Kidney (tissue), 14 donors: ENCODE results near the gene MAN1A2. TPM values are rescaled to one million over a fixed set of nuclear protein-coding genes. Genes with fewer than 3 reads are reported as not detected.
"Not testable (repeated sequence)": the region's sequence is repeated elsewhere in the genome, so short reads cannot be mapped to it uniquely, and the experiment has no call there.

Experiments
- DNase-seq, 5 donors: peaks; one replicate each; pipeline ENCODE4 v3.0.0-alpha.2; 2013 to 2020
- FAIRE-seq: peaks from 2 replicates; lab custom pipeline; 2012; peaks lifted over from hg19 to GRCh38; lab: Jason Lieb, UNC
- H3K27ac ChIP-seq, 2 donors: one replicate each; pipeline ENCODE4 v1.7.0; 2013; ENCODE audit warnings: low read depth in 2 of 2, low read length in 2 of 2, inconsistent platforms in 1 of 2
- H3K27me3 ChIP-seq: one replicate; pipeline ENCODE4 v1.7.1; 2013; ENCODE audit warnings: low read length, inconsistent platforms; ENCODE audit not compliant: control insufficient read depth, insufficient read depth
- H3K36me3 ChIP-seq, 3 donors: one replicate each; pipeline versions ENCODE4 v1.7.0 to v1.7.1; 2013; ENCODE audit warnings: low read length in 3 of 3, control low read depth in 1 of 3, inconsistent platforms in 1 of 3; ENCODE audit not compliant: insufficient read depth in 3 of 3, control insufficient read depth in 2 of 3
- H3K4me1 ChIP-seq, 3 donors: one replicate each; pipeline versions ENCODE4 v1.7.0 to v1.7.1; 2013; ENCODE audit warnings: low read length in 3 of 3, inconsistent platforms in 1 of 3, low read depth in 1 of 3; ENCODE audit not compliant: control insufficient read depth in 2 of 3, insufficient read depth in 2 of 3
- H3K4me3 ChIP-seq, 3 donors: one replicate each; pipeline versions ENCODE4 v1.7.0 to v1.8.1; 2013; ENCODE audit warnings: low read length in 3 of 3, control low read depth in 1 of 3, inconsistent platforms in 1 of 3
- H3K9ac ChIP-seq, 3 donors: one replicate each; pipeline versions ENCODE4 v1.7.0 to v1.7.1; 2013; ENCODE audit warnings: low read length in 3 of 3, control low read depth in 1 of 3, inconsistent platforms in 1 of 3
- H3K9me3 ChIP-seq, 3 donors: one replicate each; pipeline versions ENCODE4 v1.7.0 to v1.7.1; 2013; ENCODE audit warnings: low read length in 3 of 3, control low read depth in 1 of 3, inconsistent platforms in 1 of 3; ENCODE audit not compliant: control insufficient read depth in 2 of 3, insufficient read depth in 1 of 3
- CTCF ChIP-seq: IDR thresholded peaks from 3 replicates; pipeline ENCODE4 v1.5.1; 2012; ENCODE audit warnings: mild to moderate bottlenecking, moderate library complexity, borderline replicate concordance; ENCODE audit not compliant: insufficient read depth; ENCODE audit errors: extremely low read depth
- intact Hi-C: fragments of 100-400 bp; cut with DNase I; formaldehyde crosslinking; loops from one replicate; pipeline ENCODE4 v1.11.1; 2022
- polyA plus RNA-seq: library from polyadenylated mRNA; stranded (reverse); fragments of 350-450 nt; fragmentation: Illumina TruSeq; extraction: RNeasy Lipid Tissue Mini Kit (QIAGEN cat#74804); gene quantifications from one replicate; pipeline ENCODE4 v1.2.3, GENCODE V29; 2014; ENCODE audit warnings: low read depth, low replicate concordance; ENCODE audit not compliant: insufficient read depth
- total RNA-seq: library from RNA; stranded (reverse); fragmentation: NEBNext Ultra II Directional; extraction: Animal tissue kit (Norgen Biotek cat#: 25700); gene quantifications from one replicate; pipeline ENCODE4 v1.2.1, GENCODE V29; 2021
- donor health status: control.
- donor health status: control.
- donor health status: control.
- donor health status: control.
- donor health status: control.
- donor health status: DM: yes; HTN: yes; CAD: no.
- donor health status: Normal renal cell carcinoma (clear cell type).

Gene MAN1A2
- total and polyA plus RNA-seq, 2 donors from 2014 or later: 8.0 to 54.4 TPM

DNA sequence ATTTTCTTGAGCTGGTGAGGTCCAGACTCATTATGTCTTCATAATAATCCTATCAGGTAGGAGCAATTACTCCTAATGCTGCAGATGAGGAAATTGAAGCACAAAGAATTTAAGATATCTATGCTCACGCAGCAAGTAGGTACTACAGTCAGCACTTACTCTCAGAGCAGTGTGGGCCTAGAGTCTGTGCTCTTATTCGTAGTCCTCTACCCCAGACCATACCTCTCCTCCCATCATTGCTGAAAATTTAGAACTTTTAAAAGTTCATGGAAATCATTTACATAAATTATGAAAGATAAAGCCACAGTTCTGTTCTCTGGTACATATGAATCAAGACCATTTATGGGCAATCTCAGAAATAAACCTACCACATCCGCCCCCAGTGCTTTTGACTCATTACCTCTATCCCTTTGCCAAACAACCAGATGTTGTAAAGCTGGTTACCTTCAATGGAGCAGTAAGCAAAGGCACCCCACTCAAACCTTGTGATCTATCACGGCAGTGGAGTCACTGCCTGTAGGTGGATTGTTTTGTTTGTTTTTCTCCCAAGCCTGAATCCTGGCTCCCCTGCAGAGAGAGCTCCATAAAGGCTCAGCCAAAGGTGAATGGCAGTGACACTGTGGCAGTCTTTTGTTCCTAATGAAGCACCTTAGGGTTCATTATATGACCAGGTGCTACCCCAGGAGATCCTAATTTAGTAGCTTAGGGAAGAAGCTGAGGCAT is 20.9 kb upstream of the MAN1A2 start:
- Histone ChIP-seq H3K27me3 (no peaks in the 10 kb centered on the region), H3K4me3 (no peak overlapping the region), H3K4me1 (no peaks in the 10 kb centered on the region), H3K27ac (no peak overlapping the region), H3K9me3 (no peaks in the 10 kb centered on the region), H3K9ac (no peak overlapping the region), H3K36me3 (no peaks in the 10 kb centered on the region)
- no peak for TF ChIP-seq CTCF
- no peak for DNase-seq
- FAIRE-seq: no peak
- intact Hi-C loops: no loop called here

- Histone ChIP-seq H3K9me3 (no peaks in the 10 kb centered on the region), H3K27me3 (no peaks in the 10 kb centered on the region), H3K9ac (no peak overlapping the region), H3K36me3 (no peaks in the 10 kb centered on the region), H3K4me3 (no peak overlapping the region), H3K4me1 (no peaks in the 10 kb centered on the region), H3K27ac (no peak overlapping the region)
- intact Hi-C loops: no loop called here
- no peak for TF ChIP-seq CTCF
- FAIRE-seq: no peak
- no peak for DNase-seq
Measured at GRCh38 chr1:117347907-117348306, 19.3 kb upstream of the MAN1A2 start.

DNA sequence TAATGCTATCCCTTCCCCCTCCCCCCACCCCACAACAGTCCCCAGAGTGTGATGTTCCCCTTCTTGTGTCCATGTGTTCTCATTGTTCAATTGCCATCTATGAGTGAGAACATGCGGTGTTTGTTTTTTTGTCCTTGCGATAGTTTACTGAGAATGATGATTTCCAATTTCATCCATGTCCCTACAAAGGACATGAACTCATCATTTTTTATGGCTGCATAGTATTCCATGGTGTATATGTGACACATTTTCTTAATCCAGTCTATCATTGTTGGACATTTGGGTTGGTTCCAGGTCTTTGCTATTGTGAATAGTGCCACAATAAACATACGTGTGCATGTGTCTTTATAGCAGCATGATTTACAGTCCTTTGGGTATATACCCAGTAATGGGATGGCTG is 14.6 kb upstream of the MAN1A2 start:
- not testable (repeated sequence) for DNase-seq, FAIRE-seq

GRCh38 chr1:117357833-117358603 is 9.2 kb upstream of the MAN1A2 start:
- H3K4me1 ChIP-seq, DNase-seq, H3K9me3 ChIP-seq, H3K36me3 ChIP-seq, H3K4me3 ChIP-seq, H3K9ac ChIP-seq, H3K27ac ChIP-seq, FAIRE-seq, H3K27me3 ChIP-seq, intact Hi-C loops: not testable (repeated sequence)

More for the DNA sequence above, 14.6 kb upstream of the MAN1A2 start:
- H3K9me3 ChIP-seq, H3K36me3 ChIP-seq, H3K4me1 ChIP-seq, H3K27me3 ChIP-seq, H3K27ac ChIP-seq, H3K4me3 ChIP-seq, intact Hi-C loops, H3K9ac ChIP-seq: not testable (repeated sequence)

GRCh38 chr1:117358604-117358887 is 8.7 kb upstream of the MAN1A2 start:
- H3K9me3 ChIP-seq, H3K27me3 ChIP-seq, FAIRE-seq, H3K4me1 ChIP-seq, H3K9ac ChIP-seq, H3K4me3 ChIP-seq, intact Hi-C loops, H3K27ac ChIP-seq, DNase-seq, H3K36me3 ChIP-seq: not testable (repeated sequence)
